Esophagus muscularis mucosa (tissue), 4 donors: ENCODE measurements around the gene CTIF.

Experiments used
- CTCF ChIP-seq, 3 experiments: fragments of 200-600 bp in 2 of 3; fragments of 450-650 bp in 1 of 3; sonication (generic) in 2 of 3; IDR thresholded peaks; one replicate each; pipeline ENCODE4 v1.5.1; 2017 to 2019; ENCODE audit warnings: antibody characterized with exemption in 3 of 3, mild to moderate bottlenecking in 2 of 3, moderate library complexity in 1 of 3
- EP300 ChIP-seq: sonication (generic); formaldehyde crosslinking; IDR thresholded peaks from one replicate; pipeline ENCODE4 v1.6.1; 2017; ENCODE audit warnings: antibody characterized with exemption
- POLR2A ChIP-seq: fragments of 450-650 bp; IDR thresholded peaks from one replicate; pipeline ENCODE4 v1.6.1; 2017; ENCODE audit warnings: antibody characterized with exemption, moderate library complexity, mild to moderate bottlenecking, low read depth
- POLR2AphosphoS5 ChIP-seq, 2 donors: sonication (generic); formaldehyde crosslinking; IDR thresholded peaks; one replicate each; pipeline ENCODE4 v1.6.1; 2017; ENCODE audit warnings: antibody characterized with exemption in 2 of 2

DNA sequence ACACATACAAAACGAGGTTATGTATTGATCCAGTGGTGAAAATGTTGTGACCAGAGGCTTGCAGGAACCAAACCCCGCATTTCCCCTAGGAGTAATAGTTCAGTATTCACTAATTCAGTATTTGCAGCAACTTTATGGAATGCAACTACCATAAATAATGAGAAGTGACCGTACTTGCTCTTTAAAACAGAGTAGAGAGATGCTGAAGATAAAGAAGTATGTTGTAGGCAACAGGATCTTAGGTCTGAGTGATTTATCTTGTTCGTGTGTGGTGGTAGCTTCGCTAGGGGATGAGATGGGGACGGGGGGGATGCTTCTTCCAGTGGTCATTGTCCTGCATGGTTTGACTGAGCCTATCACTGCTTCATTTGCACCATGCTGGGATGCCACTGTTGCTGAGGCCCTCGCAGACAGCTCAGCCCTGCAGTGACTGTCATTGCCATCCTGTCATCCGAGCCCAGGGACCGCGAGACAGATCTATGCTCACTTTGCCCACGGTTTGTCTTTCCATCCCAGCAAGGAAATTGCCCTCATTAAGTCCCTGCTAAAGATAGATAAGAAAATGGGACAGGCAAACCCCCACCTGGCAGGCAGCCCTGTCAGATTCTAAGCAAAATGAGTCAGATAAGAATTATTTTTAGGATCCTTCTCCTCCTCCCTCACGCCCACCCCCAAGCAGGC is 181.3 kb downstream of the CTIF start:
- TF ChIP-seq EP300 (no peak), CTCF (IDR thresholded peaks at IDR 0.05) (no peak), POLR2A (no peak), POLR2AphosphoS5 (IDR thresholded peaks at IDR 0.05) (no peak)
